GM19324 (cell line): ENCODE measurements around the gene PACSIN2.
"Not testable (repeated sequence)": the region's sequence is repeated elsewhere in the genome, so short reads cannot be mapped to it uniquely, and the experiment has no call there.

Source experiments
- ATAC-seq: cut with Tn5 transposase; IDR thresholded peaks from one replicate; pipeline ENCODE4 v1.9.1; 2021; ENCODE audit warnings: mild to moderate bottlenecking, moderate library complexity; ENCODE audit not compliant: unreplicated experiment, low FRiP score

PACSIN2 gene

DNA sequence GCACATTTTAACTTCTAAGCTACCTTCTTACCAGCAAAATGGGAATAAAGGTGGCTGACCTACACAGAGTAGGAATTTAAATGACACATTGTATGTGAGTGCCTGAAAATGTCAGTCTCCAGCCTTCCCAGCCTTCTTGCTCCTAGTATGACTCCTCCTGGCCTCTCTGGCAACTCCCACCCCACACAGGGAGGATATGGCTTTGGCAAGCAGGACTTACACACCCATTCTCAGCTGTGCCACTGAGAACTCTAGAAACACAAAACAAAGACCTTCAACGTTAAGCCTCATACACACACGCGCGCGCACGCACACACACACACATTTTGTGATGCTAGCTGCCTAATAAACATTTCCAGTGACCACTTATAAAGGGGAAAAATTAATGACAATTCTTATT lies 65.8 kb downstream of the PACSIN2 start:
- no peak for ATAC-seq

DNA sequence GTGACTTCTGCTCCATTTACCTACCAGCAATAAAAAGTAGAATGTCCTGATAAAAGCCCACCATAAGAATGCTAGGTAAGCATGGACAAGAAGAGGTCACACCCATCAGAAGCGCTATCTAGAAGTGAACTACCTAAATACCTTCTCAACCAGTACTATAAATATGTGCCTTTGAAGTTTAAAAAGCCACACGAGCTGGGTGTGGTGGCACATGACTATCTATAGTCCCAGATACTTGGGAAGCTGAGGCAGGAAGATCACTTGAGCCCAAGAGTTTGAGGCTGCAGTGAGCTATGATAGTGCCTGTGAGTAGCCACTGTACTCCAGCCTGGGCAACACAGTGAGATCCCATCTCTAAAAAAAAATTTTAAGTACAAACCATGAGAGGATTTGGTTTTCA lies 66.7 kb downstream of the PACSIN2 start:
- no peak for ATAC-seq

DNA sequence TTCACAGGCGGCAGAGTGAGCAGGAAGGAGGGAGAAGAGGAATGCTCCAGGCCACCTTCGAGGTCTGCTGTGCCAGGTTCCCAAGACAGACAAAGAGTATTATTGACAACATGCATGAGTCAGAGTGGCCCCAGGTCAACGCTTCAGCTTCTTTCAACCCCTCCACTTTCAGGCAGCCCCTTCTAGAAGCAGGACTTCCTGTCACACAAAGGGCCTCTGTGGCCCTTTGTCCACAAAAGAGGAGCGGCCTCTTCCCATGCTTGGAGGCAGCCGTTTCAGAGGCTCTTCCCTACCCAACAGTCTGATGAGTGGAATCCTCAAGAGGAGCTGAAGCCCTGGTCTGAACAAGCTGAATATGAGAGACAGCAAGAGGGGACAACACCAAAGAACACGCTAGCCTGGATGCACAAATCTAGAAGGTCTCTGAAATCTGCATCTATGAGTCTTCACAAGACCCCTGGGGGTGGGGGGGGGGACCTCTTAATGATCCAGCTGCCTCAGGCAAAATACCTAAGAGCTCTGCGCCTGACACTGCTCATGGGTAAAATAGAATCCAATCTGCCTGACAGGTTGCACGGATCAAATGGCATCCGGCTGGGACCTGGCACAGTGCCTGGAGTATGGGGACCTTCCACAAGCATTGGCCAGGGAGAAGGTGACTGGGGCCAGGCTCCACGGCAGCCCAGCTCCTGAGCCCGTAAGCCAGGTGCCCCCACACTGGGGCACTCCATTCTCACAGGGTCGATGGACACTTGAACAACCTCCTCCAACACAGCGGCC lies 67.5 kb downstream of the PACSIN2 start:
- ATAC-seq: no peak

DNA sequence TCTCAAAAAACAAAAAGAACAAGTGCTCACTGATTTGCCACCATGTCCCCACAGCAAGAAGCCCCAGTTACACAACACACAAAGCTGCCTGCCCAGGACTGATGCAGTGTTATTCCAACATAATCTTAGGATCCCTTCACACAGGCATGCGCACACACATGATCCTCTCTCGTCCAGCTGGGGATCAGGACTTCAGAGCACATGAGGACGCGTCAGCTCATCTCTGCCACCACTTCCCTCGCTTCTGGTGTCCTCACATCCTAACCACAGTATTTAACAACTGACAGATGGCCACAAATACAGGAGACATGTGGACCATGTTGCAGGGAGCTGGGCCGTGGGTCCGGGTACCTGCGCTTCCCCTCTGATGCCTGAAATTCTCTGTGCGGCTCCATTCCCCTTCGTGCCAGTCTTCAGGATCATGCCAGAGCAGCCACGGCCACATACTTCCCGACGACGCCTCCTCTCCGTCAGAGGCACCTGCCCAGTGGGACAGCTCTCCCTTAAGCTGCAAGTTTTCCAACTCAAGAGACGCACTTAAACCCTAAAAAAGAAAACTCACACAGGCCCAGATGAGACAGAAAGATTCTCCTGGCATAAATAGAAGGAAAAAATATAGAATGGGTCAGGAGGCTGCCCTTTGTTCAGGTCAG lies 68.3 kb downstream of the PACSIN2 start:
- no peak for ATAC-seq

DNA sequence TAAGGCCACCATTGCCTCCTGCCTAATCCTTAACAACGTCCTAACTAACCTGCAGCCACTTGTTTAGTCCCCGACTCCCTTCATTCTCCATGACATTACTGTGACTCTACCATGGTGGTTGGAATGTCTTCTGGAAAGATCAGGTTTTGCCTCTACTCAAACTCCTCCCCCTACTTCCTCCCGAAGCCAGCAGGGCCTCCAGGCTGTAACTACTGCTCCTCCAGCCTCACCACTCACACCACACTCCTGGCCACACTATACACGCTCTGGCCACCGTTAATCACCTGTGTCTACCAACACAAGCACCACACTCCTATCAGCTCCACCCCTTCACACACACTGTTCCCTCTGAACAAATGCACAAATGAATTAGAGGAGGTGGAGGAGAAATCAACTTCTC lies 69.2 kb downstream of the PACSIN2 start:
- ATAC-seq: no peak

DNA sequence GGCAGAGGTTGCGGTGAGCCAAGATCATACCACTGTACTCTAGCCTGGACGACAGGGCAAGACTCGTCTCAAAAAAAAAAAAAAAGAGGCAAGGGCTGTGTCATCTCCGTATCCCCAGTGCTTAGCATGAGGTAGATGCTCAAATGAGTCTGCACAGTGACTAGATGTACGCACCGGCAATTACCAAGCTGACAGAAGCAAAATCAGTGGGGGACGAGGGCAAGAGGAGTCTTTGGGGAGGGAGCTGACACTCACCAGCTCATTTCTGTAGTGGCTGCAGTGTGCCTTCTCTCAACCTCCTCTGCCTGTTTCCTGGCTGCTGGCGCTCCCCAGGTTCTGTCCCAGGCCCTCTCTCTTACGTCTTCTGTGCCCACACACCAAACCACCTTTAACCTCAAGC lies 69.9 kb downstream of the PACSIN2 start:
- ATAC-seq: no peak

DNA sequence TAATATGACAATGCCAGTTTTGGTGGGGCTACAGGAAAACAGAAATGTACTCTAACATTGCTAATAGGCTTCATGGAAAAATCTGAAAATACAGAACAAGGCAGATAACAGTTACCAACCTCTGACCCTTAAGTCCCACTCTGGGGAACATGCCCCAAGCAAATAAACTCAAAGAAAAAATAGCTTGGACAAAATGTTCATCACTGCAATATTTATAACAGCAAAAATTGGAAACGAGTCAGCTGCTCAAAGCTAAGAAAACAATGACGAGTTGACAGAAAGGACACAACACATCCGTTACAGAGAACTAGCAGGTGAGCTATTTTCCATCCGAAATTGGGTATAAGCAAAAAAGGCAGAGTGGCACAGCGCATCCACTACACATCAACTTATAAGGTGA lies 70.5 kb downstream of the PACSIN2 start:
- ATAC-seq: no peak

DNA sequence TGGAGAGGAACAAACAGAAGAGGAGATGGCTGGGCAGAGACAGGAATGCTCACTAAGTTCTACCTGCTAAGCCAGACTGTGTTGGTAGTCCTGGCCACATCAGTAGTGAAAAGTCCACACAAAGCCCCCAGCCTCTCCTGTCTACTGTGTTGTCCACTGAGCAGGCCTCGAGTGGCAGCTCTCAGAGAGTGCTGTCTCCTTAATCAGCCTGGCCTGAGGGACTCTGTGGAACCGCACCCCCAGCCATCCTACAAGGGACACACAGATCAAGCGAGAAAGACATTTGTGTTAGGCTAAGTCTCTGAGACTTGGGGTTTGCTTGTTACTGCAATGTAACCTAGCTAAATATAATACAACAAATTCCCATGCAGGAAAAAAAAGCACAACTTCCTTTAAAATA lies 71.0 kb downstream of the PACSIN2 start:
- no peak for ATAC-seq

DNA sequence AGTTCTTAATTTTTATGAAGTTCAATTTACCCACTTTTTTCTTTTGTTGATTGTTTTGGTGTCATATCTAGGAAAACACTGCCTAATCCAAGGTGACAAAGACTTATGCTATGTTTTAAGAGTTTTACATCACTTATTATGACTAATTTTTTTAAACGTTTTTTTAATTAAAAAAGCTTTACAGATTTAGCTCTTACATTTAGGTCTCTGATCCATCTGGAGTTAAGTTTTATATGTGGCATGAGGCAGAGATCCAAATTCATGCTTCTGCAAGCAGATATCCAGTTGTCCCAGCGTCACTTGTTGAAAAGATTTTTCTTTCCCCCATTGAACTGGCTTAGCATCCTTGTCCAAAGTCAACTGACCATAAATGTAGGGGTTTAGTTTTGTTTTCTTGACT lies 72.6 kb downstream of the PACSIN2 start:
- no peak for ATAC-seq

DNA sequence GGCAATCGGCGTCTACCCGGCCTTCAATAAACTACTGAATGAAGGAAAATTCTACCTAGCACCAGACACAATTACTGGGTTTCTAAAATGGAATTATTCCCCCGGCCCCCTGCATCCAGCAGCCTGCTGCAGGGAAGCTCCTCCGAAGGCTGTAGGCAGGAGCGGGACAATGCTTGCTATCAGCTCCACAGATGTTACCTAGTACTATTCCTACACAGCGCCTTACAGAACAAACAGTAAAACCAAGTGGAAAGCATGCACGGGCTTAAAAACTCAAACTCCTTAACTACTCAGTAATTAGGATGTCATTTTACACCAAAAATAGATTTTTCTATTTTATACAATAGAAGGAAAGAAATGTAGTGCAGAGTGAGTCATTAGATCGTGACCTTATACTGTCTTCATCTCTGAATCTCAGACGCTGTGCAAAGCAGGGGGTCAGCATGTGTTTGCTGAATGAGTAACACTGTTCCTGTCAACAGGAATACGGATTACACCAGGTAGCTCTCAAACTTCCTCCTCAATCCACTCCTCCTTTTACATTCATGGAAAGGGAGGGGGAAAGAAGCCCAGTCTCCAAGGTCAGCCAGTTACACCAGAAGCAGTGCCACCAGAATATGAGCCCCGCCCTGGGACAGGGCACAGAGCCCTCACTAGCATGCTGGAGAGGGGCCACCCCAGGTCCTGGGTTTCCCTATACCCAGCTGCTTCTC lies 74.9 kb downstream of the PACSIN2 start:
- no peak for ATAC-seq

DNA sequence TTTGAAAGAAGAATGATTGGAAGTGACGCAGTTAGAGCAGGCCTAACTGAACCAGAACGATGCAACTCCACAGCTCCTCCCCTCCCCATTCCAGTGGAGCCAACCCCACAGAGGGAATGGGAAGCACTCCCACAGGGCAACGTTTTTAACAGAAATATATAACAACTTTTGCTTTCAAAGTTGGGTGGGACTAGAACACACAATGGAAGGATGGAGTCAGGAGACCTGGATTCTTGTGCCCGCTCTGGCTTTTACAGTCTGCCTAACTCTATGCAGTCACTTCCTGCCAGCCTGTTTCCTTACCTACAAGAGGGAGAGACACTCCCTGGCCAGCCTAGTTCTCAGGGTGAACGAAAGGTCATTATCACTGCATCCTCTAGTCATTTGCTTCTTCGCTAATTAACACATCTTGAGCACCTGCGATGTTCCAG lies 75.5 kb downstream of the PACSIN2 start:
- no peak for ATAC-seq

DNA sequence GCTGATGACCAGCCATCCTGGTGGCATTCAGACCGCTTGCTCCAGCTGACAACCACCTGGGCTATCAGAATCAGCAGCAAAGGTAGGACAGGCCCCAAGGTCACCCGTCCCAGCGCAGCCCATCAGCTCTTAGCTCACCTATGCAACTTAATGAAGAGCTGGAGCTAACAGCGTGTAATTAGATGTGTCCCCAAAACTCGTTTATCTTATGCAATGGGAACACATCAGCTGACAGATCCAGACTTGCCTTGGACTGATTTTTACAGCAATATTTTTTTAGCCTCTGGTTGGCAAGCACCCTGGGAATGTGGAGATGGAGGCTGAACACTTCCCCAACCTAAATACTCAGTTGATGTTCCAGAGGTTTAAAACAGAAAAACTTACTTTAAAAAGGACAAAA lies 76.0 kb downstream of the PACSIN2 start:
- no peak for ATAC-seq

DNA sequence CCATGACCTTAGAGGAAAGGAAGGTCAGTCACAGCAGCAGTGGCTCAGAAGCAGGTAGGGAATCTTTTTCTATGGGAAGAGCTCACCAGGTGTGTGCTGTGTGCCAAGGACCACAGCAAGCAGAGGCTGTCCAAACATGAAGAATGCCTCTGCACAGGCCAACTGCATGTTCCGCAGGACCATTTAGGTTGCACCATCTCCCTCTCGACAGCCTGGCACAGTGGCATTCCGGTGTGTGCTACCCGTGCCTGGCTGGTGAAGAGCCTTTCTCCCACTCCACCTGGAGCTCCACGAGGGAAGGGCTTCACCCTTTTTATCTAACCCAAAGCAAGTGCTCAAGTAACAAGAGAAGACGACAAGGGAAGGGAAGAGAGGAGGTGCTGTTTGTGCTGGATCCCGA lies 76.5 kb downstream of the PACSIN2 start:
- no peak for ATAC-seq

DNA sequence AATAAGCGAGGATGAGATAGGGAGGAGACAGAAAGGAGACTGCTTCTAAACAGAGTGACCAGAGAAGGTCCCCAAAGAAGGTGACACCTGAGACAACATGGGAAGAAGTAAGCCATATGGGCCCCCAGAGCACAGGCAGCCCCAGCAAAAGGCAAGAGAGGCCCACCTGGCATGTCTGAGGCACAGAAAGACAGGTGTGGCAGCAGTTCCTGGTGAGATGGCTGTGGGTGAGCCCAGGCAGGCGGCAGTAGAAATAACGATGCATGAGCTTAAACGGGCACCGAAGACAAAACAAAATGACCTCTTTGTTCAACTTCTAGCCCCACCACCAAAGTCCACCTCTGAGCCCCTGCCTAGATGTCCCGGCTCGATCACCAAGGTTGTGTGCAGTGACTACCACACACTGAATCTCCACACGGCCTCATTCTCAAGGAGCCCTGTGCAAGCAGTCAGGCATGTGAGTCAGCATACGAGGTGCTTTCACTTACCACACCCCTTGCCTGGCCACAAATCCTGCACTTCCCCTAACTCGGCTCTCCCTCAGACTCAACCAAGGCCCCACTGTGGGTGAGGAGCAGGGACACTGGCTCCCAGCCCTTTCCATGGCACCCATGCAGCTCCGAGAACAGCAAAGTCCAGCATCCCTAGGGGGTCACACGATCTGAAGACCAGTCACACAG lies 77.6 kb downstream of the PACSIN2 start:
- ATAC-seq: no peak

DNA sequence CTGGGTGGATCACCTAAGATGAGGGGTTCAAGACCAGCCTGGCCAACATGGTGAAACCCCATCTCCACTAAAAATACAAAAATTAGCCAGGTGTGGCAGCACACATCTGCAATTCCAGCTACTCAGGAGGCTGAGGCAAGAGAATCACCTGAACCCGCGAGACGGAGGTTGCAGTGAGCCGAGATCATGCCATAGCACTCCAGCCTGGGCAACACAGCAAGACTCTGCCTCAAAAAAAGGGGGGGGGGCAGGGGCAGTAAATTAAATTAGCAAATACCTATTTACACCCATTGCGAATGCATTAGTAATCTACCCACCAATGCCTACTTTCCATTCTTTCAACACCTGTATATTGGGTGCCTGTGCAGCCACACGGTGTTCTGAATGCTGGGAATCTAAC lies 78.3 kb downstream of the PACSIN2 start:
- not testable (repeated sequence) for ATAC-seq

DNA sequence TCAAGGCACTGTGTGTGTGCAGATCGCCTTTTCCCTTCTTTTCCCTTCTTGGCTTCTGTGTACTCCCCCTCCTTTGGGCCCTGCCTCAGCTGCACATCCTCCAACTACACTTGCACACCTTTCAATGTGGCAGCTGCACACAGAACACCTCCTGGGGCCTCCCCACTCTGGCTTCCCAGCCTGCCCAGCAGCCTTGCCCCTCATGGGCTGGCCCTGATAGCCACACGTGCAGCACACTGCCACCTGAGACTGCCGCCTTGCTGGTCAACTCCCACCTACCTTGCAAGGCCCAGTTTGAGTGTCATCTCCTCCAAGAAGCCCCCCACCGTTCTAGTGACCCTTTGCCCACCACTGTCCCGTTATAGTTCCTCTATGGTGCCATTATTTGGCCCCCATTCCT lies 80.6 kb downstream of the PACSIN2 start:
- ATAC-seq: no peak

DNA sequence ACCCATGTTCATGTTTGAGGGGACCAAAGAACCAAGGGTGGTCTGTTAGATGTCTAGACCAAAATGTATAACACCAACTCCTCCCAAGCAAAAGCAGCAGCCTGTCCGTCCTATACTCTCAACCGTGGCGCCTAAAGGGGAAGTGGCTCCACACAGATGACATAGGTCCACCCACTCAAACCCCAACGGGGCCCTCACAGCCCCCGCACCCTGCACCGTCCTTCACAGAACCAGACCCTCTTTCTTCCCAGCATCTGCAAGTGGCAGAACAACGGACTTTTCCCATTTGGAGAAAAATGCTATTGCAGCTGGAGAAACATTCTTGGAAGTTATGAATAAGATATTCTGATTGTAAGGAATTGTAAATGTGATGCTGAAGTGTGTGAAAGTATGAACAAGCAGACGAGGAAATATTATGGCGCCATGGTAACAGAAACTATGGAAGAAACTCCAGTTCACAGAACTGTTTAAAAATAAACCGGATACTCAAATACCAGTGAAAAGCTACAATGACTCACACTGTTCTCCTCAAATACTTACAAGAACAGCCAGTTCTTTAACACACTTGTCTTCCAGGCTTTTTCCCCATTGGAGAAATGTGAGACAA lies 81.4 kb downstream of the PACSIN2 start:
- no peak for ATAC-seq

DNA sequence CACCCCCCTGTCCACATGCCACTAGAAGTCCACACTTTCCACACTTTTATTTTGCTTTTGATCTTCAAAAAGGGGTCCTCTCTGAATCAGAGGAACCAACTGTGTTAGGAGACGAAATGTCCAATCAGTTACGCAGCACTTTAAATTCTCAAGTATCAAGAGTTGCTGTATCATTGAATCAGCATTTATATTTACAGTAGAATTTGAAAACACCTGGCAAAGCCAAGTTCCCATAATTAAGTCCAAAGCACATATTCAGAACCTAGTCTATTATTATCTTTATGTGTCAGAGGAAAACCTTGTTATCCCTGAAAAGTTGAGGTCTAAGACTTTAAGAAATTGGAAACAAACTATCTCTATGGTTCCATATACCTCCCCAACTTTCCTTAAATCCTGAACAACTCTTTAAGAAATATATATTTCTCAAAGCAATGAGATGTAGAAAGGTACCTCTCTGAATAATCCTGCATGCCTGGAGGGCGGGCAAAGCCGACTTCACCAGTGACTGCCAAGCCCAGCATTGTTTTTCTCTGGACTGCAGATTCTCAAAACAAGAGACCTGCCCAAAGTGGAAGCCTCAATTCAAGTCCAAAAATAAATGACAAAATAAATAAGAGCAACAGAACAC lies 82.0 kb downstream of the PACSIN2 start:
- no peak for ATAC-seq

DNA sequence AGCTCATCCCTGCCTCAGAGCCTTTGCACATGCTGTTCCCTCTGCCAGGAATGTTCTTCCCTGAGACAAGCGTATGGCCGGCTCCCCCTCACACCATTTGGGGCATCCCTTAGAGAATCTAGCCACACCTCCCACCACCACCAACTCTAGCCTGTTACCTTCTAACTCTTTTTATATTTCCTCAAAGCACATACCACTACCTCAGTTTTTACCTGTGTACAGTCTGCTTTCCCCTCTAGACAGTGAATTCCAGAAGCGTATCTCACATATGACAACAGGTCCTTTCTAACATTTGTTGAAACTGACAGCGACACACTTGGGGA lies 82.8 kb downstream of the PACSIN2 start:
- ATAC-seq: no peak

DNA sequence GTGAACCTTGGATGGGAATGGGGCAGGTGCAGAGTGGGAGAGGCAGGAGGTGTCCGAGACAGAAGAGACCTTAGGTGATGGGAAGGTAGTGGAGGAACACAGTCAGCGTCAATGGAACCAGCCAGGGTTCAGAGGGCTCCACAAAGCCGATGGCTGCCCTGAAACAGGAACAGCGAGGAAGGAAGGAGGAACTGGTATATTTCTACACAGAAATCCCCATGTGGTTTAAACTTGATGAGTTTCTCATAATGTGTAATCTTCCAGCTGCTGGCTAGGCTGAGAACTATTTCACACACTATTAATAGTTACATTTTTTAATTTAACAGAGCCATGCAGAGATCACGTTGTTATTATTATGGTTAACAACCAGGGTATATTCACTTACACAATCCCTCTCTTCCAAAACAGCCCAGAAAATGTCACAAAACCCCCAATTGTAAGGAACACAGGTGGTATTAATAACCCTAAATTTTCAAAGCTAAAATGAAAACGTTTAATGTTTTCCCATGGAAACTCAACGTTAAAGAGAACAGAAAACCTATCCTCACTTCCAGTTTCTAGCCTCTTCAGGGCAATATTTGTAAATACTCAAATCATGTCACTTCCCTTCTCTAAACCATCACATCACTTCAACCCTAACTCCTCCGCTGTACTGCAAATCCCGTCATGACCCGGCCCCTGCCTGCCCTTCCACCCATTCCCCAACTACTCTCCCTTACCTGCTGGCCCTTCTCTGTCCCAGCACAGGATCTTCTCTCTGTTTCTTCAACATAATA lies 83.3 kb downstream of the PACSIN2 start:
- ATAC-seq: no peak
